Glutamatergic neuron (in vitro differentiated cells): ENCODE data around the gene TMEM256. TPM values are rescaled to one million over a fixed set of nuclear protein-coding genes. Genes with fewer than 3 reads are reported as not detected.

Experiments used
- DNase-seq: peaks from one replicate; pipeline ENCODE4 v3.0.0; 2022
- H3K27ac Mint-ChIP-seq: one replicate; pipeline ENCODE4 v1.8.0; 2020; ENCODE audit warnings: mild to moderate bottlenecking, mixed read lengths, inconsistent platforms; ENCODE audit not compliant: unreplicated experiment
- H3K27me3 Mint-ChIP-seq: one replicate; pipeline ENCODE4 v1.8.0; 2020; ENCODE audit warnings: mild to moderate bottlenecking, moderate library complexity, mixed read lengths, inconsistent platforms; ENCODE audit not compliant: unreplicated experiment
- H3K36me3 Mint-ChIP-seq: one replicate; pipeline ENCODE4 v1.8.0; 2020; ENCODE audit warnings: mild to moderate bottlenecking, mixed read lengths, inconsistent platforms; ENCODE audit not compliant: unreplicated experiment
- H3K4me1 Mint-ChIP-seq: one replicate; pipeline ENCODE4 v1.8.0; 2020; ENCODE audit warnings: mild to moderate bottlenecking, low read depth, mixed read lengths, inconsistent platforms; ENCODE audit not compliant: unreplicated experiment
- H3K4me3 Mint-ChIP-seq: one replicate; pipeline ENCODE4 v1.8.0; 2020; ENCODE audit warnings: mild to moderate bottlenecking, mixed read lengths, inconsistent platforms; ENCODE audit not compliant: unreplicated experiment
- H3K9me3 Mint-ChIP-seq: one replicate; pipeline ENCODE4 v1.8.0; 2020; ENCODE audit warnings: mild to moderate bottlenecking, moderate library complexity, mixed read lengths, inconsistent platforms; ENCODE audit not compliant: unreplicated experiment
- CTCF ChIP-seq: fragments of 200-600 bp; sonication (generic); IDR thresholded peaks from one replicate; pipeline ENCODE4 v1.5.0; 2021; ENCODE audit not compliant: partially characterized antibody, unreplicated experiment
- total RNA-seq: library from RNA; stranded (reverse); fragmentation: NEBNext Ultra II Directional; extraction: Animal tissue kit (Norgen Biotek cat#: 25700); gene quantifications from one replicate; pipeline ENCODE4 v1.2.1, GENCODE V29; 2021; ENCODE audit not compliant: unreplicated experiment

The TMEM256 gene
- total RNA-seq, 1 donor from 2014 or later = 51.6 TPM

GRCh38 chr17:7407485-7408251 is 3.8 kb upstream of the TMEM256 start, which contains the start of gene NLGN2:
Gene NLGN2 (plus strand): TSS chr17:7407845. CDS start chr17:7408256, 411 bp downstream.
- TF ChIP-seq CTCF = no peak
- Mint-ChIP-seq H3K4me1 (peaks cover 16% of the 10 kb centered on the region), H3K36me3 (peaks cover 14% of the 10 kb centered on the region), H3K4me3 (peak within 1 kb of the TSS; percentile 63), H3K27me3 (peaks cover 15% of the 10 kb centered on the region), H3K9me3 (peaks cover 14% of the 10 kb centered on the region), H3K27ac (no peak within 1 kb of the TSS)
- peak; percentile 28 for DNase-seq

DNA sequence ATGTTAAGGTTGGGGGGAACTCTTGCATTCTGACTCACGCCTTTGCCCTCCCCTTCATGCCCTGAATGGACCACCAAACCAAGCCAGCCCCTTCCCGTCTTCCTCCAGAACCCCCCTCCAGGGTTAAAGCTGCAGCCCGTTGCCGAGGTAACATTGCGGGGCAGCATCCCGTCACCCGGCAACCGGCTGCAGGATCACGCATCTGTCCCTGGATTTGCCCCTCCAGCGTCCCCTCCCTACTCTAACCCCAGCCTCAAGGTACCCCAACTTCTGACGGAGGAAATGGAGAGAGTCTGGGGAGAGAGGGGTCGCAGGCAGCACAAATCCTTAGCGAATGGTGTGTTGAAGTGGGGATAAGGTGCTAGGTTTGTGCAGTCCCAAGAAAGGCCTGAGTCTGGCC is 3.2 kb upstream of the TMEM256 start:
- Mint-ChIP-seq H3K27me3 (peaks cover 13% of the 10 kb centered on the region), H3K36me3 (peaks cover 14% of the 10 kb centered on the region), H3K4me1 (peaks cover 16% of the 10 kb centered on the region), H3K27ac (no peak overlapping the region), H3K4me3 (peak overlapping the region; percentile 63), H3K9me3 (peaks cover 11% of the 10 kb centered on the region)
- DNase-seq = no peak
- no peak for TF ChIP-seq CTCF

GRCh38 chr17:7406235-7406825 is 2.4 kb upstream of the TMEM256 start:
- Mint-ChIP-seq H3K27me3 (peaks cover 13% of the 10 kb centered on the region), H3K9me3 (peaks cover 11% of the 10 kb centered on the region), H3K27ac (peak overlapping the region; percentile 25), H3K4me1 (peaks cover 16% of the 10 kb centered on the region), H3K36me3 (peaks cover 14% of the 10 kb centered on the region), H3K4me3 (peak overlapping the region; percentile 91)
- DNase-seq = peak; percentile 35
- no peak for TF ChIP-seq CTCF

DNA sequence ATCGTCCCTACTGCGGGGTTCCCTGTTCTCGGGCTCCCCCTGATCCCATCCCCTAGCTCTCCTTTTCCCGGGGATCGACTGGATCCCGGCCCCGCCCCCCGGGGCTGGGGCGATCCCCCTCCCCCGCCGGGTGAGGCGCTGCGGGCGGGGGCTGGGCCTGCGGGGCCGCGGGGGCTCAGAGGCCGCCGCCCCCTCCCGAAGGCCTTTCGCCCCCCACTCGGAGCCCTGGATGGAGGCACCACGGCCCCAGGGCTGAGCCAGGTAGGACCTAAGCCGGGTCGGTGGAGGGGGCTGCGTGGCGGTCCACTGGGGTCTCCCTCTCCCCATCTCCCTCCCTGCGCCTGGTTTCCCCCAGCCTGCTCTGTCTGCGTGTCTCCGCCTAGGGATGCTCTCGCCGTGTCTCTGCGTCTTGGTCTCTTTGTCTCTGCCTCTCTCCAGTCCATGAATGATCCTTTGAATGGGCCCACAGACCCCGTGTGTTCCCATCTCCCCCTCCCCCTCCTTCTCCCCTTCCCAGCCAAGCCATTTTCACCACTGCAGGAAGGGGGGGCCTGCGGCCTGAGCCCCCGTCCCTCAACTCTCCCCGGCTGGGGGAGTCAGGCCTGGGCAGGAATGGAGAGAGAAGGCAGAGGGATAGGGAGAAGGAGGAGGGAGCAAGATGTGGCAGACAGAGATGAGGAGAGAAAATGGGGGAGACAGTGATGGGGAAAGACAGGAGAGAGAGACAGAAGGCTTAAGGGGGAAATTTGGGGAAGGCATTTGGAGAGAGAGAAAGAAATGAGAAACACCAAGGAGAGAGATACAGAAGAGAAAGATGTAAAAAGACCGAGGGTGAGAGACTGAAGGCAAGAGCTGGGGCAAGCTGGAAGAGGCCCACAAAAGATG is 1.7 kb upstream of the TMEM256 start:
- no peak for TF ChIP-seq CTCF
- Mint-ChIP-seq H3K4me3 (peak overlapping the region; percentile 91), H3K4me1 (peaks cover 16% of the 10 kb centered on the region), H3K27me3 (peaks cover 13% of the 10 kb centered on the region), H3K36me3 (peaks cover 14% of the 10 kb centered on the region), H3K9me3 (peaks cover 11% of the 10 kb centered on the region), H3K27ac (peak overlapping the region; percentile 76)
- DNase-seq = peak; percentile 49
